ENCODE measurements around the gene PHF13. TPM values are rescaled to one million over a fixed set of nuclear protein-coding genes. Genes with fewer than 3 reads are reported as not detected.

Gene PHF13
- total and polyA plus RNA-seq, 10 of the 15 experiments (the other 5 are each of a cell fraction or from before 2014, with no cell fraction given) = 0.87 to 15.4 (median 5.1) TPM

DNA sequence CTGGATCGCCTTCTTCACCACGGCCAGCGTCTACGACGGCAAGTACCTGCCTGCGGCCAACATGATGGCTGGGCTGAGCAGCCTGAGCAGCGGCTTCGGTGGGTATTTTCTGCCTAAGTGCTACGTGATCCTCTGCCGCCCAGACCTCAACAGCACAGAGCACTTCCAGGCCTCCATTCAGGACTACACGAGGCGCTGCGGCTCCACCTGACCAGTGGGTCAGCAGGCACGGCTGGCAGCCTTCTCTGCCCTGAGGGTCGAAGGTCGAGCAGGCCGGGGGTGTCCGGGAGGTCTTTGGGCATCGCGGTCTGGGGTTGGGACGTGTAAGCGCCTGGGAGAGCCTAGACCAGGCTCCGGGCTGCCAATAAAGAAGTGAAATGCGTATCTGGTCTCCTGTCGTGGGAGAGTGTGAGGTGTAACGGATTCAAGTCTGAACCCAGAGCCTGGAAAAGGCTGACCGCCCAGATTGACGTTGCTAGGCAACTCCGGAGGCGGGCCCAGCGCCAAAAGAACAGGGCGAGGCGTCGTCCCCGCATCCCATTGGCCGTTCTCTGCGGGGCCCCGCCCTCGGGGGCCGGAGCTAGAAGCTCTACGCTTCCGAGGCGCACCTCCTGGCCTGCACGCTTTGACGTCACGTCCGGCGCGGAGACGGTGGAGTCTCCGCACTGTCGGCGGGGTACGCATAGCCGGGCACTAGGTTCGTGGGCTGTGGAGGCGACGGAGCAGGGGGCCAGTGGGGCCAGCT is 34.0 kb upstream of the PHF13 start, which contains the start of gene ZBTB48 (continued):
- TF ChIP-seq, protein P1, sequence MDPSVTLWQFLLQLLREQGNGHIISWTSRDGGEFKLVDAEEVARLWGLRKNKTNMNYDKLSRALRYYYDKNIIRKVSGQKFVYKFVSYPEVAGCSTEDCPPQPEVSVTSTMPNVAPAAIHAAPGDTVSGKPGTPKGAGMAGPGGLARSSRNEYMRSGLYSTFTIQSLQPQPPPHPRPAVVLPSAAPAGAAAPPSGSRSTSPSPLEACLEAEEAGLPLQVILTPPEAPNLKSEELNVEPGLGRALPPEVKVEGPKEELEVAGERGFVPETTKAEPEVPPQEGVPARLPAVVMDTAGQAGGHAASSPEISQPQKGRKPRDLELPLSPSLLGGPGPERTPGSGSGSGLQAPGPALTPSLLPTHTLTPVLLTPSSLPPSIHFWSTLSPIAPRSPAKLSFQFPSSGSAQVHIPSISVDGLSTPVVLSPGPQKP (IDR thresholded peaks at IDR 0.05; ENCODE audit: low read depth, low read length) = peak; percentile 60
- TF ChIP-seq TAF1 (IDR thresholded peaks at IDR 0.05; ENCODE audit: borderline replicate concordance, low read depth, low read length) (peak; percentile 73; the same call in 1 of the 2 replicates), MYC (IDR thresholded peaks at IDR 0.05; ENCODE audit: insufficient read depth, insufficient read length, insufficient replicate concordance, low read length, severe bottlenecking) (peak; percentile 29), PAX8 (IDR thresholded peaks at IDR 0.05) (no peak), CHD2 (IDR thresholded peaks at IDR 0.05; ENCODE audit: borderline replicate concordance, low read depth, low read length) (peak; percentile 51), NR2C2 (IDR thresholded peaks at IDR 0.05; ENCODE audit: borderline replicate concordance, control insufficient read depth, insufficient read length, low read depth) (no peak), SMARCA5 (IDR thresholded peaks at IDR 0.05) (no peak), ZNF274 (IDR thresholded peaks at IDR 0.05; ENCODE audit: insufficient read depth, insufficient read length) (no peak), DPF2 (IDR thresholded peaks at IDR 0.05) (no peak), HCFC1 (IDR thresholded peaks at IDR 0.05; ENCODE audit: low read length) (peak; percentile 43; the same call in 1 of the 2 replicates), CBFB (IDR thresholded peaks at IDR 0.05; ENCODE audit: low read depth) (no peak), NRF1 (conservative IDR thresholded peaks at IDR 0.05; ENCODE audit: low read depth, low read length) (0 out of 2 replicates have a peak, but pooled peaks have one; percentile 16), EP300 (IDR thresholded peaks at IDR 0.05; ENCODE audit: borderline replicate concordance in 1 of 2, control insufficient read depth in 1 of 2, low read depth in 2 of 2, low read length in 2 of 2) (no peak), EZH2 (IDR thresholded peaks at IDR 0.05; ENCODE audit: borderline replicate concordance, control insufficient read depth, low read depth, low read length) (no peak), SUZ12 (IDR thresholded peaks at IDR 0.05; ENCODE audit: unreplicated experiment) (no peak), PML (IDR thresholded peaks at IDR 0.05; ENCODE audit: low read length) (no peak), SIX5 (IDR thresholded peaks at IDR 0.05; ENCODE audit: low read depth, low read length, severe bottlenecking) (no peak), NBN (IDR thresholded peaks at IDR 0.05) (no peak), RFX5 (IDR thresholded peaks at IDR 0.05; ENCODE audit: low read depth, low read length) (peak; percentile 59; the same call in 1 of the 2 replicates), TCF12 (IDR thresholded peaks at IDR 0.05; ENCODE audit: low read depth, low read length) (0 out of 2 replicates have a peak, but pooled peaks have one; percentile 16), STAT3 (IDR thresholded peaks at IDR 0.05; ENCODE audit: low read depth, low read length) (no peak)
- TF ChIP-seq, protein P2, sequence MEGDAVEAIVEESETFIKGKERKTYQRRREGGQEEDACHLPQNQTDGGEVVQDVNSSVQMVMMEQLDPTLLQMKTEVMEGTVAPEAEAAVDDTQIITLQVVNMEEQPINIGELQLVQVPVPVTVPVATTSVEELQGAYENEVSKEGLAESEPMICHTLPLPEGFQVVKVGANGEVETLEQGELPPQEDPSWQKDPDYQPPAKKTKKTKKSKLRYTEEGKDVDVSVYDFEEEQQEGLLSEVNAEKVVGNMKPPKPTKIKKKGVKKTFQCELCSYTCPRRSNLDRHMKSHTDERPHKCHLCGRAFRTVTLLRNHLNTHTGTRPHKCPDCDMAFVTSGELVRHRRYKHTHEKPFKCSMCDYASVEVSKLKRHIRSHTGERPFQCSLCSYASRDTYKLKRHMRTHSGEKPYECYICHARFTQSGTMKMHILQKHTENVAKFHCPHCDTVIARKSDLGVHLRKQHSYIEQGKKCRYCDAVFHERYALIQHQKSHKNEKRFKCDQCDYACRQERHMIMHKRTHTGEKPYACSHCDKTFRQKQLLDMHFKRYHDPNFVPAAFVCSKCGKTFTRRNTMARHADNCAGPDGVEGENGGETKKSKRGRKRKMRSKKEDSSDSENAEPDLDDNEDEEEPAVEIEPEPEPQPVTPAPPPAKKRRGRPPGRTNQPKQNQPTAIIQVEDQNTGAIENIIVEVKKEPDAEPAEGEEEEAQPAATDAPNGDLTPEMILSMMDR (IDR thresholded peaks at IDR 0.05 in 2 of 3, conservative IDR thresholded peaks at IDR 0.05 in 1 of 3; ENCODE audit: control insufficient read depth in 2 of 3, extremely low read depth in 1 of 3, insufficient read depth in 1 of 3, low read depth in 3 of 3, low read length in 3 of 3) = no peak
- TF ChIP-seq, protein P3, sequence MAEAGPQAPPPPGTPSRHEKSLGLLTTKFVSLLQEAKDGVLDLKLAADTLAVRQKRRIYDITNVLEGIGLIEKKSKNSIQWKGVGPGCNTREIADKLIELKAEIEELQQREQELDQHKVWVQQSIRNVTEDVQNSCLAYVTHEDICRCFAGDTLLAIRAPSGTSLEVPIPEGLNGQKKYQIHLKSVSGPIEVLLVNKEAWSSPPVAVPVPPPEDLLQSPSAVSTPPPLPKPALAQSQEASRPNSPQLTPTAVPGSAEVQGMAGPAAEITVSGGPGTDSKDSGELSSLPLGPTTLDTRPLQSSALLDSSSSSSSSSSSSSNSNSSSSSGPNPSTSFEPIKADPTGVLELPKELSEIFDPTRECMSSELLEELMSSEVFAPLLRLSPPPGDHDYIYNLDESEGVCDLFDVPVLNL (IDR thresholded peaks at IDR 0.05; ENCODE audit: low read depth, low read length) = no peak
